Astrocyte of the cerebellum (primary cell): ENCODE data around the gene CAMTA1.

ENCODE experiments used
- DNase-seq: peaks from one replicate; pipeline ENCODE4 v3.0.0-alpha.2; 2011; ENCODE audit warnings: low read depth
- H3K4me3 ChIP-seq: 2 replicates; pipeline ENCODE4 v1.5.1; 2011; ENCODE audit warnings: mild to moderate bottlenecking, low read depth, low read length, moderate library complexity
- in situ Hi-C: cut with HindIII; loops from 2 replicates; pipeline ENCODE4 v1.10.0; 2017; ENCODE audit warnings: low sequenced_read_pairs
- TF ChIP-seq, protein P1 (sequence below): IDR thresholded peaks from 2 replicates; pipeline ENCODE4 v1.5.1; 2012; ENCODE audit warnings: low read length, low read depth, moderate library complexity, mild to moderate bottlenecking; ENCODE audit errors: missing control alignments

CAMTA1 gene

DNA sequence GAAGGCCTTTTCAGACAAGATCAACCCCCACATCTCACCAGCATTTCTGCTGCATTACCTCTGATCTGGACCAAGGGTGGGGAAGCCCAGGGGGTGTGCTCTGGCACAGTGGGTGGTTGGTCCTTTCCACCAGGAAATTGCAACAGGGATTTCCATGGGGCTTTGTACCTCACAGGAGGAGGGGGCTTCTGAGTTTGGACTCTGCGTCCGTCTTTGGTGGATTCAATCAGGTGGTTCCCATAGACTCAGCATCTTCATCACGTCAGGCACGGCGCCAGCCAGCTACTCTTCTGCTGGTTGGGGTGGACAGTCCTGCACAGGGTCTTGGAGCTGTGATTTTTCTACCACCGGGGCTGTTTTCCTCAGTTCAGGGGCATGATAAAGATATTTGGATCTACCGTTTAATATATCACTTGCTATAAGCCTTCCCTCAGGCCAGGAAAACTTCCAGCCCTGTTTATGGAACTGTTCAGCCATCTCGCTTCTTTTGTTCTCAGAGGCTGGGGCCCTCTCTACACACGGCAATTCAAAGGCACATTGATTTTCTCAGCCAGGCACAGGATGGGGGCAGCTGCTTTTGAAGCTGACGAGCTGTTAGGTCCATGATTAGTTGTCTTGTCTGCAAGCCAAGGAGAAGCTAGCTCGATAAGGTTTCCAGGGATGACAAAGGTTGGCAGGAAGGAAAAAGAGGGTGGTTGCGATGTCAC is 467.3 kb downstream of the CAMTA1 start:
- TF ChIP-seq, protein P1, sequence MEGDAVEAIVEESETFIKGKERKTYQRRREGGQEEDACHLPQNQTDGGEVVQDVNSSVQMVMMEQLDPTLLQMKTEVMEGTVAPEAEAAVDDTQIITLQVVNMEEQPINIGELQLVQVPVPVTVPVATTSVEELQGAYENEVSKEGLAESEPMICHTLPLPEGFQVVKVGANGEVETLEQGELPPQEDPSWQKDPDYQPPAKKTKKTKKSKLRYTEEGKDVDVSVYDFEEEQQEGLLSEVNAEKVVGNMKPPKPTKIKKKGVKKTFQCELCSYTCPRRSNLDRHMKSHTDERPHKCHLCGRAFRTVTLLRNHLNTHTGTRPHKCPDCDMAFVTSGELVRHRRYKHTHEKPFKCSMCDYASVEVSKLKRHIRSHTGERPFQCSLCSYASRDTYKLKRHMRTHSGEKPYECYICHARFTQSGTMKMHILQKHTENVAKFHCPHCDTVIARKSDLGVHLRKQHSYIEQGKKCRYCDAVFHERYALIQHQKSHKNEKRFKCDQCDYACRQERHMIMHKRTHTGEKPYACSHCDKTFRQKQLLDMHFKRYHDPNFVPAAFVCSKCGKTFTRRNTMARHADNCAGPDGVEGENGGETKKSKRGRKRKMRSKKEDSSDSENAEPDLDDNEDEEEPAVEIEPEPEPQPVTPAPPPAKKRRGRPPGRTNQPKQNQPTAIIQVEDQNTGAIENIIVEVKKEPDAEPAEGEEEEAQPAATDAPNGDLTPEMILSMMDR = no peak
- H3K4me3 ChIP-seq = no peak overlapping the region
- DNase-seq = no peak
- in situ Hi-C loops = no loop called here

DNA sequence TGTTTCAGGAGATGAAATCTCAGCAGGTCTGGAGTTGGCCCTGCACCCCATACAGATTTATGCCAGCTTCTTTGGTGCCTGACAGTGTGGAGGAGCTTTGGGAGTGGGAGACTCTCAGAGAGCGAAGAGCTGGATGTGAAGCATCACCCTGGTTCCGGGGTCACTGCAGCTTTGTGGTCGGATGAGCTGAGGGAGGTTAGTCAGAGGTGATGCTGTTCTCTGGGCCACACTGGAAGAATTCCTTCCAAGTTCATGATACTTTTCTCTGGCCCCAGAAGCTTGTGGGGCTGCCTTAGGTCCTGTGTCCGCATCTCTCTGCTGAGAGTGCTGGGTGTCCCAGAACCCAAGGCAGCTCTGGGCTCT is 467.8 kb downstream of the CAMTA1 start:
- DNase-seq = no peak
- TF ChIP-seq, protein P1 = no peak
- in situ Hi-C loops = no loop called here
- H3K4me3 ChIP-seq = no peak overlapping the region

DNA sequence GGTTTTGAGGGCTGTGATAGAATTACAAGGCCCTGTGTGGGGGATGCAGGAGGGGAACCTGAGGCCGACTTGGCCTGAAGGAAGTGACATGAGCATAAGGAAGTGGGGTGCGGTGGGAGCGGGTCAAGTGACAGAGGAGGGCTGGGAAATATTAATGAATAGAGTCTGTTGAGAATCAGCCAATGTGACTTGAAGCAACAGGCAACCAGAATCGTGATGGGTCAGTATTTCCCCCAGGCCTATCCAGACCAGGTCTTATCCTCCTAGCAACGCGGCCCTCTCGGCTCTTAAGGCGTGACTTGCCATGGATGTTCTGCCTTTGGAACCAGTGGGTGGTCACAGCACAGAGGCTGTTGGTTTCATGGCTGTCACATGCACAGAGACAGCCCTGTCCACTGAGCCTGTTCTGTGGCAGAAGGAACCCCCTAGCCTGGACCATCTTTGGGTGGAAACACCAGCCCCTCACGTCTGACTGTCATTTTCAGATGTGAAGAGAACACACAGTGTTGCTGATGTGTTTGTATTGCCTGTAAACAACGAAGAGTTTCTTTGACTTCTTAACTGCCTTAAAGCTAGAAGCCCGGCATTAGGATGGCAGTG is 468.8 kb downstream of the CAMTA1 start:
- no peak overlapping the region for H3K4me3 ChIP-seq
- TF ChIP-seq, protein P1 = no peak
- no peak for DNase-seq
- in situ Hi-C loops = no loop called here

DNA sequence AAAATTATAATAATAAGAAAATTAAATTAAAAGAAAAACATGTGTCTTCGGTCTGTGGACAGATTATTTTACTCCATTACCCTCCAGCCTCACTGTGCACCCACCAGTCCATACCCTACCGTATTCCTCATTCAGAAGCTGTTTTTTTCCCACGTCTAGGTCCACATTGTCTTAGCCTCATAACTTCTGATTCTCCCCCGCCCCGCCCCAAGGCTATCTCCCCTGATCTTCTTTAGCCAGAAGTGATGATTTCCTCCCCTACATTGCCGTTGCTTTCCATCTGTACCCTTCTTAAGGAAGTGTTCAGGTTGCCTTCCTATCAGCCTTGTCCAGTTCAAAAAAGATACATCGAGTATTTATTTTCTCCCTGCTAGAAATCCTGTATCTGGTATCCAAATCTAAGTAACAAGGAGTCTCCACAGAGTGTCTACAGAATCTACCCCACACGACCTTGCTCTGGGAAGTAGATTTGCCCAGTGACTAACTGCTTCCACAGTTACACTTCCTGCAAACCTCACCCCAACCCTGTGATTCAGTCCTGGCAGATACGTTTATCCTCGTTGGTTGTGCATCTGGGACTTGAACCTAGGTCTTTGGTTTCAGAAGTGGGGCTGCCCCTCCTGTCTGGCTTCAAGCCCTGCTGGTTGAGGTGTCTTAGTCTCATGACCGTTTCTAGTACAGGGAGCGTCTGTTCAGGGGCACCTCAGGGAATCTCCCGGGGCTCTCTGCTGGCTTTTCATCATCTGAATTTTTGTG is 470.2 kb downstream of the CAMTA1 start:
- no peak overlapping the region for H3K4me3 ChIP-seq
- TF ChIP-seq, protein P1 = no peak
- in situ Hi-C loops = no loop called here
- DNase-seq = no peak

DNA sequence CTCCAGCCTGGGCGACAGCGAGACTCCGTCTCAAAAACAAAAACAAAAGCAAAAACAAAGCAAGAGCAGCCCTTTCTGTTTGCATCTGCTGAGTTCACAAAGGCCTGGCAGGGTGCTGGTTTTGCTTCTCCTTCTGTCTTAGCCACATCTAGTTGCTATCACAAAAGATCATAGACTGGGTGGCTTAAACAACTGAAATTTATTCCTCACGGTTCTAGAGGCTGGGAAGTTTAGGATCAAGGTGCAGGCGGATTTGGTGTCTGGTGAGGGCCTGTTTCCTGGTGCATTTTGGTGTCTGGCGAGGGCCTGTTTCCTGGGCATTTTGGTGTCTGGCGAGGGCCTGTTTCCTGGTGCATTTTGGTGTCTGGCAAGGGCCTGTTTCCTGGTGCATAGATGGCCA is 471.3 kb downstream of the CAMTA1 start:
- no peak for DNase-seq
- TF ChIP-seq, protein P1 = no peak
- in situ Hi-C loops = no loop called here
- no peak overlapping the region for H3K4me3 ChIP-seq

DNA sequence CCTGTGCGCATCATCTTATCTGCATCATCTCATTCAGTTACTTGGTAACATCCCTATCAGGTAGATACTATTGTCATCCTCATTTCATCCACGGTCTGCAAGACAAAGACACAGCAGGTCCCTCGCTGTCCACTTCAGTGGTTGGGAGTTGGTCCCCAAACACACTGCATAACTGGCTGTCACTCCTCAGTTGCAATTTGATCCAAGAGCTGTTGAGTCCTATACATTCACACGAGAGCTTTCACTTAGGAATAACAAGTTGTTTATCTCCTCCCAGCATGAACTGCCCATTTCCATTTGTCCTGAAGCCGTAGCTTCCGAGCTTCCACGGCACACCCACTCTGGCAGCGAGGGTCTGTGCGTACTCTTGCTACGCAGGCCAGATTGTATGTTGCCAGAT is 472.0 kb downstream of the CAMTA1 start:
- in situ Hi-C loops = no loop called here
- no peak for DNase-seq
- no peak overlapping the region for H3K4me3 ChIP-seq
- TF ChIP-seq, protein P1 = no peak
